OCI-LY7 (cell line): ENCODE measurements around the gene NTRK3.

Experiments
- CTCF ChIP-seq: fragments of 200-600 bp; sonication (generic); conservative IDR thresholded peaks from 2 replicates; pipeline ENCODE4 v1.5.1; 2014; ENCODE audit warnings: mild to moderate bottlenecking, antibody characterized with exemption, low read length, moderate library complexity, mixed read lengths
- EZH2phosphoT487 ChIP-seq: fragments of 200-600 bp; sonication (generic); IDR thresholded peaks from 2 replicates; pipeline ENCODE4 v1.6.1; 2018; ENCODE audit warnings: low read depth, borderline replicate concordance, mild to moderate bottlenecking, mixed run types, antibody characterized with exemption, low read length, moderate library complexity, mixed read lengths

- TF ChIP-seq CTCF (no peak), EZH2phosphoT487 (no peak)
Measured at GRCh38 chr15:88113613-88114308, 142.8 kb downstream of the NTRK3 start.
